OCI-LY3 (cell line): ENCODE measurements around the gene SCUBE1.

Experiments
- CTCF ChIP-seq: fragments of 200-600, 300-600 bp; sonication (generic); IDR thresholded peaks from 2 replicates; pipeline ENCODE4 v1.5.1; 2014; ENCODE audit warnings: antibody characterized with exemption, low read length, low read depth
- EZH2phosphoT487 ChIP-seq: fragments of 200-600 bp; shearing (Covaris generic); IDR thresholded peaks from 2 replicates; pipeline ENCODE4 v1.6.1; 2018; ENCODE audit warnings: antibody characterized with exemption, mixed run types, low read depth

DNA sequence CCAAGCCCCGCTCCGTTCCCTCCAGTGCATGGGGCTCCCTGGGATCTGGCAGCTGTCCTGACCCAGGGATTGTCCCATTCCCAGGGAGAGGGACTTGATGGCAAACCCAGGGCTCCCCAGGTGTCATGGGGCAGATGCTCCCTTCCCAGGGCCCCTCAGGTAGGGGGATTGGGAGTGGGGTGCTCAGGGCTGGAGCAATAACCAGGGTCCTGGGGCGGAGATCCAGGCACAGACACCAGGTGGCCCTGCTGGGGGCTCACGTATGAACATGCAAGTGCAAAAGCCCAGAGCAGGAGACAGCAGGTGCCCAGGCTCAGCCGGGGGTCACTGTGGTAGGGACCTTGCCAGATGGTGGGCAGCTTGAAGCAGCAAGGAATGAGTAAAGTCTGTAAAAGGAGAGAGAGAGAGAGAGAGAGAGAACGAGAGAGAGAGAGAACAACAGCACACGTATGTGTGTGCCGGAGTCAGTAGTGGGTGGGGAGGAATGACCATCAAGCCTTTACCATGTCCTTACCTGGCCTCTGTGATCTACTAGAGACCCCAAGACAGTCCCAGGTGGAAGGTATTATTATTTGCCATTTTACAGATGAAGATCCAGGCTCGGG is 49.3 kb upstream of the SCUBE1 start:
- TF ChIP-seq CTCF (no peak), EZH2phosphoT487 (no peak)
